NT2/D1 (cell line): Measurements from ENCODE around the gene NCL.

Experiments
- SUZ12 ChIP-seq: IDR thresholded peaks from 2 replicates; pipeline ENCODE4 v1.6.1; 2011; ENCODE audit not compliant: insufficient read length, insufficient read depth; ENCODE audit errors: extremely low read depth
- YY1 ChIP-seq: IDR thresholded peaks from 2 replicates; pipeline ENCODE4 v1.6.1; 2011; ENCODE audit not compliant: insufficient read length, insufficient read depth
- ZNF274 ChIP-seq: IDR thresholded peaks from 2 replicates; pipeline ENCODE4 v1.6.1; 2011; ENCODE audit warnings: mild to moderate bottlenecking, low read depth, low read length

- no peak for TF ChIP-seq ZNF274
- no peak for TF ChIP-seq YY1
- TF ChIP-seq SUZ12 = no peak
Observed at GRCh38 chr2:231449503-231450054, 14.7 kb downstream of the NCL start.
